ENCODE measurements around the gene HRH1. TPM values are rescaled to one million over a fixed set of nuclear protein-coding genes. Genes with fewer than 3 reads are reported as not detected.

The HRH1 gene
- total RNA-seq, 1 donor from 2014 or later = not detected

DNA sequence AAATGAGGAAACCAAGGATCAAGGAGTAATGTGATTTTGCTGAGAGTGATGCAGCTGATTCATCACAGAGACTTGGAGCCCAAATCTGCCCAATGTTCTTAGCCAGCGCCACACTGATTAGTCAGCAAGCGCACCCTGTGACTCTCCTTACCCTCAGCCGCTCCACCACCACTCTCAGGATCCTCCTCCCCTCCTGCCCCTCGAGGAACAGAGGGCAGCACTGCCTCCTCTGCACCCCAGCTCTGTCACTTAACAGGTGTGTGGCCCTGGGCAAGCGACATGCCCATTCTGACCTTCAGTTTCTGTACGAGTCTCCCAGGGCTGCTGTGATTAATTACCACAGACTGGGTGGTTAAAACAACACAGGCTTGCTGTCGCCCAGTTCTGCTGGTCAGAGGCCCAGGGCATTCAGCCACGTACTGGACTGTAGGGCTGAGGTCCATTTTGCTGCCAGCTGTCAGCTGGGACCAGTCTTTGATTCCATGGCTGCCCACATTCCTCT, 36.1 kb upstream of the HRH1 start:
- H3K36me3 Mint-ChIP-seq (ENCODE audit: unreplicated experiment) = no peaks in the 10 kb centered on the region
- peaks cover 3% of the 10 kb centered on the region for H3K27me3 Mint-ChIP-seq (ENCODE audit: unreplicated experiment)
- no peak for TF ChIP-seq CTCF (IDR thresholded peaks at IDR 0.05; ENCODE audit: partially characterized antibody, unreplicated experiment)
- DNase-seq = no peak
- no peaks in the 10 kb centered on the region for H3K4me1 Mint-ChIP-seq (ENCODE audit: low read depth, unreplicated experiment)
- H3K27ac Mint-ChIP-seq (ENCODE audit: unreplicated experiment) = no peak overlapping the region
- no peak overlapping the region for H3K4me3 Mint-ChIP-seq (ENCODE audit: unreplicated experiment)
- H3K9me3 Mint-ChIP-seq (ENCODE audit: unreplicated experiment) = no peaks in the 10 kb centered on the region

DNA sequence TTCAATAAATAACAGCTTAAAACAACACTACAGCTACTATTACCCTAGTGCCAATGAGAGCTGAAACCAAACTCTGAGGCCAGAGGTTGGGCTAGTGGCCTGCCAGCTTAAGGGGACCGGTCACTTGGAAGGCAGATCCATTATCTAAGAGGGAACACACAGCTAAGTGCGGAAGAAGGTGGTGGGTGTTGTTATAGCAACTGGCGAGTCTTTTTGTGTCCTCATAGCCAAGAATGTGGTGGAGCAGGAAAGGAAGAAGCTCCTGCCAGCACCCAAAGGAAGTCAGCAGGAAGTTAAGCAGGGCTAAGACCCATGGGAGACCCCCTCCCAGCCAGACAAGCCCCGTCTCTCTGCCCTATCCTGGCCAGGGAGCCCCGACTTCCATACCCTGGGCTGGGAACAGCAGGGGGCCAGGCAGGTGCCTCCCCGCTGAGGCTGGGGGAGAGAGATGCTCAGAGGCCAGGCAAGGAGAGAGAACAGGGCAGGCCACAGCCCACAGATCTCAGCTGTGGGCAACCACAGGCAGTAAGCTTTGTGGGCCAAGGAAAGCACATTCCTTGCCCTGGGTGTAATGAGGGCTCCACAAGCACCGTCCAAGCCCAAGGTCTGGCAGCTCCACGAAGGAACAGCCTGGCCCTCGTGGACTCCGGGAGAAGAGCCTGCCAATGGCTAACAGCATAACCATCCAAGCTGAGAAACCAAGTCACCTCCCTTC, 34.0 kb upstream of the HRH1 start:
- peaks cover 3% of the 10 kb centered on the region for H3K27me3 Mint-ChIP-seq (ENCODE audit: unreplicated experiment)
- no peak overlapping the region for H3K27ac Mint-ChIP-seq (ENCODE audit: unreplicated experiment)
- no peak for DNase-seq

DNA sequence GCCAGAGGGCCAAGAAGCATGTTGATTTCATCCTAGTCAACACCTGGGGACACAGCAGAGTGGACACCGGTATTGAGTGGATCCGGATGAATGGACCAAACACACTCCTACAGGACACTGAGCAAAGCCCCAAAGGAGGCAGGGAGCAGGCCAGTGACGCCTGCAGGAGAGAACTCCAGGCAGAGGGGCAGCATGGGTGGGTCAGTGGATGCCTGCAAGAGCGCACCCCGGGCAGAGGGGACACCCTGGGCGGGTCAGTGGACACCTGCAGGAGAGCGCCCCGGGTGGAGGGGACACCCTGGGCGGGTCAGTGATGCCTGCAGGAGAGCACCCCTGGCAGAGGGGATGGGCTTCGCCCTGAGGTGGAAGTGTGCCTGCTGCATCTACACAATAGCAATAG, 27.6 kb upstream of the HRH1 start:
- no peak for TF ChIP-seq CTCF (IDR thresholded peaks at IDR 0.05; ENCODE audit: partially characterized antibody, unreplicated experiment)
- DNase-seq = no peak
- Mint-ChIP-seq H3K27me3 (ENCODE audit: unreplicated experiment) (no peaks in the 10 kb centered on the region), H3K4me3 (ENCODE audit: unreplicated experiment) (no peak overlapping the region), H3K9me3 (ENCODE audit: unreplicated experiment) (no peaks in the 10 kb centered on the region), H3K27ac (ENCODE audit: unreplicated experiment) (no peak overlapping the region), H3K36me3 (ENCODE audit: unreplicated experiment) (no peaks in the 10 kb centered on the region), H3K4me1 (ENCODE audit: low read depth, unreplicated experiment) (peaks cover 4% of the 10 kb centered on the region)

More for the DNA sequence above, 34.0 kb upstream of the HRH1 start:
- Mint-ChIP-seq H3K9me3 (ENCODE audit: unreplicated experiment) (no peaks in the 10 kb centered on the region), H3K4me3 (ENCODE audit: unreplicated experiment) (no peak overlapping the region), H3K4me1 (ENCODE audit: low read depth, unreplicated experiment) (no peaks in the 10 kb centered on the region), H3K36me3 (ENCODE audit: unreplicated experiment) (no peaks in the 10 kb centered on the region)
- no peak for TF ChIP-seq CTCF (IDR thresholded peaks at IDR 0.05; ENCODE audit: partially characterized antibody, unreplicated experiment)

- Mint-ChIP-seq H3K27me3 (ENCODE audit: unreplicated experiment) (no peaks in the 10 kb centered on the region), H3K4me1 (ENCODE audit: low read depth, unreplicated experiment) (peaks cover 4% of the 10 kb centered on the region), H3K36me3 (ENCODE audit: unreplicated experiment) (no peaks in the 10 kb centered on the region), H3K4me3 (ENCODE audit: unreplicated experiment) (no peak overlapping the region), H3K27ac (ENCODE audit: unreplicated experiment) (no peak overlapping the region), H3K9me3 (ENCODE audit: unreplicated experiment) (no peaks in the 10 kb centered on the region)
- TF ChIP-seq CTCF (IDR thresholded peaks at IDR 0.05; ENCODE audit: partially characterized antibody, unreplicated experiment) = no peak
- no peak for DNase-seq
Measured at GRCh38 chr3:11128682-11129632, 25.3 kb upstream of the HRH1 start.

All from glutamatergic neuron (in vitro differentiated cells).